ENCODE measurements around the gene CCDC57.

DNA sequence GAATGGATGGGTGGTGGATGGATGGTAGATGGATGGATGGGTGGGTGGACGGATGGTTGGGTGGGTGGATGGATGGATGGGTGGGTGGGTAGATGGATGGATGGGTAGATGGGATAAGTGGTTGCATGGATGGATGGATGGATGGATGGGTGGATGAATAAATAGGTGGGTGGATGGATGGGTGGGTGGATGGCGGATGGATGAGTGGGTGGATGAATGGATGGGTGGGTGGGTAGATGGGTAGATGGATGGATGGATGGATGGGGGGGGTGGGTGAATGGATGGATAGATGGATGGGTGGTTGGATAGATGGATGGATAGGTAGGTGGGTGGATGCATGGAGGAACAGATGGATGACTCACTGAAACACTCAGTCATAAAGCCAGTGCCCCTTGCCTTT, 63.6 kb downstream of the CCDC57 start:
- no peak for TF ChIP-seq SP4 (IDR thresholded peaks at IDR 0.05; ENCODE audit: low read length)
- no peak for TF ChIP-seq TAF1 (IDR thresholded peaks at IDR 0.05; ENCODE audit: low read depth, low read length)
- TF ChIP-seq, protein P1, sequence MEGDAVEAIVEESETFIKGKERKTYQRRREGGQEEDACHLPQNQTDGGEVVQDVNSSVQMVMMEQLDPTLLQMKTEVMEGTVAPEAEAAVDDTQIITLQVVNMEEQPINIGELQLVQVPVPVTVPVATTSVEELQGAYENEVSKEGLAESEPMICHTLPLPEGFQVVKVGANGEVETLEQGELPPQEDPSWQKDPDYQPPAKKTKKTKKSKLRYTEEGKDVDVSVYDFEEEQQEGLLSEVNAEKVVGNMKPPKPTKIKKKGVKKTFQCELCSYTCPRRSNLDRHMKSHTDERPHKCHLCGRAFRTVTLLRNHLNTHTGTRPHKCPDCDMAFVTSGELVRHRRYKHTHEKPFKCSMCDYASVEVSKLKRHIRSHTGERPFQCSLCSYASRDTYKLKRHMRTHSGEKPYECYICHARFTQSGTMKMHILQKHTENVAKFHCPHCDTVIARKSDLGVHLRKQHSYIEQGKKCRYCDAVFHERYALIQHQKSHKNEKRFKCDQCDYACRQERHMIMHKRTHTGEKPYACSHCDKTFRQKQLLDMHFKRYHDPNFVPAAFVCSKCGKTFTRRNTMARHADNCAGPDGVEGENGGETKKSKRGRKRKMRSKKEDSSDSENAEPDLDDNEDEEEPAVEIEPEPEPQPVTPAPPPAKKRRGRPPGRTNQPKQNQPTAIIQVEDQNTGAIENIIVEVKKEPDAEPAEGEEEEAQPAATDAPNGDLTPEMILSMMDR (IDR thresholded peaks at IDR 0.05; ENCODE audit: control extremely low read depth in 1 of 3, insufficient read depth in 1 of 3, low read depth in 1 of 3, low read length in 3 of 3), result no peak
- TF ChIP-seq SP1 (IDR thresholded peaks at IDR 0.05; ENCODE audit: low read depth, low read length), result no peak
- TF ChIP-seq JUN (IDR thresholded peaks at IDR 0.05; ENCODE audit: low read depth, low read length), result no peak
- no peak for TF ChIP-seq ZNF274 (IDR thresholded peaks at IDR 0.05; ENCODE audit: borderline replicate concordance, extremely low read depth, low read length)
- TF ChIP-seq, protein P2, sequence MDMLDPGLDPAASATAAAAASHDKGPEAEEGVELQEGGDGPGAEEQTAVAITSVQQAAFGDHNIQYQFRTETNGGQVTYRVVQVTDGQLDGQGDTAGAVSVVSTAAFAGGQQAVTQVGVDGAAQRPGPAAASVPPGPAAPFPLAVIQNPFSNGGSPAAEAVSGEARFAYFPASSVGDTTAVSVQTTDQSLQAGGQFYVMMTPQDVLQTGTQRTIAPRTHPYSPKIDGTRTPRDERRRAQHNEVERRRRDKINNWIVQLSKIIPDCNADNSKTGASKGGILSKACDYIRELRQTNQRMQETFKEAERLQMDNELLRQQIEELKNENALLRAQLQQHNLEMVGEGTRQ (IDR thresholded peaks at IDR 0.05; ENCODE audit: low read length), result no peak
- TF ChIP-seq EGR1 (IDR thresholded peaks at IDR 0.05; ENCODE audit: borderline replicate concordance, low read depth, low read length), result no peak
- TF ChIP-seq GTF2F1 (IDR thresholded peaks at IDR 0.05; ENCODE audit: borderline replicate concordance, low read depth, low read length), result no peak
- TF ChIP-seq RFX5 (IDR thresholded peaks at IDR 0.05; ENCODE audit: borderline replicate concordance, low read depth, low read length), result no peak
